GM13977 (cell line): ENCODE results near the gene CFAP61.

Source experiments
- DNase-seq: peaks from one replicate; pipeline ENCODE4 v3.0.0; 2012; ENCODE audit warnings: low spot score
- CTCF ChIP-seq: IDR thresholded peaks from 2 replicates; pipeline ENCODE4 v1.5.1; 2012; ENCODE audit warnings: mild to moderate bottlenecking, control low read depth; ENCODE audit not compliant: insufficient read depth; ENCODE audit errors: extremely low read depth, missing control alignments
- in situ Hi-C: fragments of 300-500 bp; cut with MboI; formaldehyde crosslinking; loops from one replicate; pipeline ENCODE4 v1.12.0; 2022; ENCODE audit warnings: low sequenced_read_pairs, low pct_unique_long_range_greater_than_20kb, mixed read lengths, inconsistent platforms; ENCODE audit not compliant: unreplicated experiment

CFAP61 gene

GRCh38 chr20:20398123-20398522 is 345.8 kb downstream of the CFAP61 start:
- no peak for DNase-seq
- no peak for TF ChIP-seq CTCF

GRCh38 chr20:20399531-20400500 is 347.5 kb downstream of the CFAP61 start:
- TF ChIP-seq CTCF, result no peak
- in situ Hi-C loops, result no loop called here
- DNase-seq, result no peak

More at GRCh38 chr20:20398123-20398522, 345.8 kb downstream of the CFAP61 start:
- in situ Hi-C loops, result no loop called here

DNA sequence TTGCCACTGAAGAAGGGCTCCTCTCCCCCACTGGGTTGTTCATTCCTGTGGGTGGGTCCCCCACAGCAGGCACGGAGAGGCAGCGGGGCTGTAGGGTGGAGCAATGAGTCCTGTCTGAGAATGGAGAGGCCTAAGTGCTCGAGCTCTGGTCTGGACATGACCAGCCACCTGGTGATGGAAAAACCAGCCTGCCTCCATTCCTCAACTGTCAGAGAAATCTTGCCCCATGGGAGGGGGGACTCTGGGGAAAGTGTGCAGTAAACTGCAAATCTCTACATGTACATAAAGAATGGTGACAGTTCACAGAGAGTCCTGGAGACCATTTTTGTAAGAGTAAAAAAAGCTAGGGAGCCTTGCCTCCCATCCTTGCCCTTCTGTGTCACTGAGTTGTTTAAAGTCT is 349.7 kb downstream of the CFAP61 start:
- TF ChIP-seq CTCF, result no peak
- in situ Hi-C loops, result no loop called here
- DNase-seq, result no peak

DNA sequence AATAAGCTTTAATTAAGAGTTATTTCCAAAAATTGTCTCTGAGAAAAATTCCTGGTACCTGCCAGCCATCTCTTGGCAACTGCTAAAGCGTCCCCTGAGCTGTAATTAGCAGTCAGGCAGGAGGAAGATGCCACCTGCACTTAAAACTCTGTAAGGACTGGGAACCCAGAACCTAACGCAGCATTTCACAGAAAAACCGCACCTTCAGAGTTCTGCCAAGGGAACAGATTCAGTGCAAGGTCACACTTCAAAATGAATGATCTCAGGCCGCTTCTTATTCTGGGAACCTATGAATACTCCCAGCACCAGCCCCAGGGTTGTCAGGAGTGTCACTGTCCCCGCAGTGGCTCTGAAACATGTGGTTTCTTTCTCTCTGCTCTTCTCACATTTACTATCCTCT is 352.3 kb downstream of the CFAP61 start:
- no peak for DNase-seq
- no peak for TF ChIP-seq CTCF
- in situ Hi-C loops, result no loop called here

DNA sequence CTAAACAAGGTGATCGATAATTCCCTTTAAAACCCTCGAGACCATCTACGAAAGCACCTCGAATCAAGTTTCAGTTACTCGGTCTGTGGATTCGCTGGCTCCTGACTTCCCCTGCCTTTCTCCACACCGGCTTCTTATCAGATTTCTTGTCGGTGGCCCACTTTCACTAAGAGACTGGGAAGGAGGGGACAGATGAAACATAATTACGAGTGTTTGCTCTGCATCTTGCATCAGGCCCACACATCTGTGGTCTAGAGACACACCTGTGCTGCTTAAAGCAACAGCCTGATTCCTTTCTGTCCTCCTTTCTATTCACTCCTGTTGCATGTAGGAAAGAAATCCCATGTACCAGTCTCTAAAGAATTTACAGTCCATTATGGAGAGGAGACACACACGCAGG is 353.3 kb downstream of the CFAP61 start:
- no peak for DNase-seq
- in situ Hi-C loops, result no loop called here
- TF ChIP-seq CTCF, result no peak

DNA sequence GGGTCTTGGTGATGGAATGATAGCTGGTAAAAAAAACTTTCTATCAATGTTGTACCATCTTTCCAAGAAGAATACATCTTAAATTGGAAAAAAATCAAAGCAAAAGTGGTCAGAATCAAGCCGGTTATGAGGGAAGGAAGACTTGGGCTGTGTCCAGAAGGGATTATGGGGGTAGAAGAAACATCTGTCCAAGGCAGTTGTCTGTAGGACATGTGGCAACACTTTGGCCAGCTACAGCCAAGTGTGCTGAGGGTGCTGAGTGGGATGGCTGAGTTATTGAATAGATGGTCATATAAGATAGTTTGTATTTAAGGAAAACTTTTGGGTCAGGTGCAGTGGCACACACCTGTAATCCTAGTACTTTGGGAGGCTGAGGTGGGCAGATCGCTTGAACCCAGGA is 354.0 kb downstream of the CFAP61 start:
- no peak for TF ChIP-seq CTCF

More for the DNA sequence above, 354.0 kb downstream of the CFAP61 start:
- DNase-seq, result no peak
- in situ Hi-C loops, result no loop called here
